OCI-LY7 (cell line): Measurements from ENCODE around the gene RP9.

ENCODE experiments used
- CTCF ChIP-seq: fragments of 200-600 bp; sonication (generic); conservative IDR thresholded peaks from 2 replicates; pipeline ENCODE4 v1.5.1; 2014; ENCODE audit warnings: mild to moderate bottlenecking, antibody characterized with exemption, low read length, moderate library complexity, mixed read lengths
- EZH2phosphoT487 ChIP-seq: fragments of 200-600 bp; sonication (generic); IDR thresholded peaks from 2 replicates; pipeline ENCODE4 v1.6.1; 2018; ENCODE audit warnings: low read depth, borderline replicate concordance, mild to moderate bottlenecking, mixed run types, antibody characterized with exemption, low read length, moderate library complexity, mixed read lengths

GRCh38 chr7:33070277-33070676 is 38.9 kb downstream of the RP9 start:
- TF ChIP-seq CTCF (no peak), EZH2phosphoT487 (no peak)
